GM23338 (cell line): ENCODE measurements around the gene RPS19. TPM values are rescaled to one million over a fixed set of nuclear protein-coding genes. Genes with fewer than 3 reads are reported as not detected.

ENCODE experiments used
- ATAC-seq: fragments of 200-7000 bp; cut with Tn5 transposase; 3 replicates; pipeline ENCODE4 v1.9.1; 2020
- DNase-seq: peaks from one replicate; pipeline ENCODE4 v3.0.0-alpha.2; 2015; ENCODE audit warnings: low spot score
- H2AFZ ChIP-seq: fragments of 200-600 bp; sonication (generic); 2 replicates; pipeline ENCODE4 v1.8.0; 2016; ENCODE audit warnings: antibody characterized with exemption, mild to moderate bottlenecking, moderate library complexity
- H3F3A ChIP-seq: fragments of 200-600 bp; sonication (generic); replicated peaks from 2 replicates; pipeline ENCODE4 v1.8.0; 2017; ENCODE audit warnings: antibody characterized with exemption, mixed run types, low read depth
- H3K27ac ChIP-seq: fragments of 200-600 bp; sonication (generic); 2 replicates; pipeline ENCODE4 v1.6.1; 2016; ENCODE audit warnings: low read depth
- H3K27me3 ChIP-seq: fragments of 200-600 bp; sonication (generic); 2 replicates; pipeline ENCODE4 v1.8.0; 2016; ENCODE audit warnings: mild to moderate bottlenecking, mixed run types, moderate library complexity; ENCODE audit not compliant: insufficient read depth
- H3K36me3 ChIP-seq: fragments of 200-600 bp; sonication (generic); 2 replicates; pipeline ENCODE4 v1.8.0; 2016; ENCODE audit warnings: mild to moderate bottlenecking; ENCODE audit not compliant: insufficient read depth
- H3K4me1 ChIP-seq: fragments of 200-600 bp; sonication (generic); 2 replicates; pipeline ENCODE4 v1.8.0; 2016; ENCODE audit warnings: mild to moderate bottlenecking, moderate library complexity; ENCODE audit not compliant: insufficient read depth
- H3K4me2 ChIP-seq: fragments of 200-600 bp; sonication (generic); 2 replicates; pipeline ENCODE4 v1.7.1; 2017; ENCODE audit warnings: mixed run types
- H3K4me3 ChIP-seq: fragments of 200-600 bp; sonication (generic); 2 replicates; pipeline ENCODE4 v1.6.1; 2016; ENCODE audit warnings: mixed run types
- H3K79me2 ChIP-seq: fragments of 200-600 bp; sonication (generic); replicated peaks from 2 replicates; pipeline ENCODE4 v1.8.0; 2017; ENCODE audit warnings: mild to moderate bottlenecking; ENCODE audit not compliant: insufficient read depth
- H3K9me2 ChIP-seq: fragments of 200-600 bp; sonication (generic); 2 replicates; pipeline ENCODE4 v1.8.0; 2017; ENCODE audit not compliant: insufficient read depth
- H4K20me1 ChIP-seq: fragments of 200-600 bp; sonication (generic); replicated peaks from 2 replicates; pipeline ENCODE4 v1.8.0; 2017; ENCODE audit warnings: mild to moderate bottlenecking; ENCODE audit not compliant: insufficient read depth
- H3K27ac Mint-ChIP-seq: 2 replicates; pipeline ENCODE4 v1.8.0; 2020; ENCODE audit warnings: inconsistent platforms, mild to moderate bottlenecking, moderate library complexity, mixed read lengths
- H3K27me3 Mint-ChIP-seq: 3 replicates; pipeline ENCODE4 v1.8.0; 2022; ENCODE audit warnings: low read depth, mild to moderate bottlenecking, moderate library complexity, mixed read lengths, inconsistent platforms; ENCODE audit not compliant: insufficient read depth, poor library complexity
- H3K36me3 Mint-ChIP-seq: 3 replicates; pipeline ENCODE4 v1.8.0; 2021; ENCODE audit warnings: low read depth, mild to moderate bottlenecking, inconsistent platforms, moderate library complexity, mixed read lengths
- H3K4me1 Mint-ChIP-seq: 3 replicates; pipeline ENCODE4 v1.8.0; 2020; ENCODE audit warnings: mild to moderate bottlenecking, inconsistent platforms, mixed read lengths
- H3K4me3 Mint-ChIP-seq: 3 replicates; pipeline ENCODE4 v1.8.0; 2021; ENCODE audit warnings: moderate library complexity, mild to moderate bottlenecking, inconsistent platforms, mixed read lengths
- H3K9me3 Mint-ChIP-seq: 3 replicates; pipeline ENCODE4 v1.8.0; 2020; ENCODE audit warnings: moderate library complexity, mild to moderate bottlenecking, inconsistent platforms, mixed read lengths
- CTCF ChIP-seq, 2 experiments: fragments of 200-600 bp in 1 of 2; sonication (generic) in 1 of 2; conservative IDR thresholded peaks; 2 replicates each; pipeline versions ENCODE4 v1.5.1 to v1.6.1; 2016 to 2017; ENCODE audit warnings: antibody characterized with exemption in 2 of 2, low read depth in 2 of 2, mild to moderate bottlenecking in 2 of 2, moderate library complexity in 1 of 2
- EZH2 ChIP-seq: fragments of 200-600 bp; sonication (generic); IDR thresholded peaks from one replicate; pipeline ENCODE4 v1.8.0; 2017; ENCODE audit warnings: antibody characterized with exemption, mild to moderate bottlenecking, low read depth; ENCODE audit not compliant: unreplicated experiment
- EZH2phosphoT487 ChIP-seq: fragments of 200-600 bp; sonication (generic); IDR thresholded peaks from one replicate; pipeline ENCODE4 v1.8.1; 2018; ENCODE audit warnings: antibody characterized with exemption; ENCODE audit not compliant: unreplicated experiment
- JUNB ChIP-seq: IDR thresholded peaks from one replicate; pipeline ENCODE4 v1.6.1; 2016; ENCODE audit warnings: antibody characterized with exemption; ENCODE audit not compliant: unreplicated experiment
- NANOG ChIP-seq: IDR thresholded peaks from 2 replicates; pipeline ENCODE4 v1.6.1; 2016; ENCODE audit warnings: antibody characterized with exemption, borderline replicate concordance
- POLR2AphosphoS5 ChIP-seq: IDR thresholded peaks from 2 replicates; pipeline ENCODE4 v1.6.1; 2016; ENCODE audit warnings: antibody characterized with exemption, low read depth
- ZNF462 ChIP-seq: fragments of 250-450 bp; sonication (Bioruptor Pico); IDR thresholded peaks from 2 replicates; pipeline ENCODE4 v1.5.0; 2020; ENCODE audit warnings: mild to moderate bottlenecking, moderate library complexity
- polyA plus RNA-seq: library from polyadenylated mRNA; unstranded; fragments of >200 nt; fragmentation: Nextera tagmentation; extraction: Ambion mirVana; gene quantifications from 2 replicates; pipeline ENCODE4 v1.2.1, GENCODE V29; 2016
- total RNA-seq: library from RNA; depleted of rRNA; stranded (reverse); fragments of >200 nt; shearing (Covaris generic); gene quantifications from 2 replicates; pipeline ENCODE4 v1.2.3, GENCODE V29; 2014
- TF ChIP-seq, protein P1 (sequence below): IDR thresholded peaks from one replicate; pipeline ENCODE4 v1.6.1; 2018; ENCODE audit warnings: antibody characterized with exemption; ENCODE audit not compliant: unreplicated experiment

RPS19 gene
- total and polyA plus RNA-seq, 2 experiments from 2014 or later, result 1,798 to 4,073 TPM

GRCh38 chr19:41882568-41883462 is 22.8 kb downstream of the RPS19 start, which contains the start of gene ARHGEF1:
Gene ARHGEF1 (plus strand): TSS chr19:41883184. CDS start chr19:41888083, 4,899 bp downstream.
- Histone ChIP-seq H3K36me3 (no peaks in the 10 kb centered on the region), H2AFZ (peak within 1 kb of the TSS; percentile 90), H3K27ac (no peak within 1 kb of the TSS), H3K4me1 (peaks cover 28% of the 10 kb centered on the region), H3F3A (peaks cover 31% of the 10 kb centered on the region), H3K27me3 (peaks cover 29% of the 10 kb centered on the region), H3K4me3 (peak within 1 kb of the TSS; percentile 93), H4K20me1 (no peaks in the 10 kb centered on the region), H3K79me2 (peaks cover 6% of the 10 kb centered on the region; the same call in 1 of the 2 replicates), H3K4me2 (peak within 1 kb of the TSS; percentile 95), H3K9me2 (no peaks in the 10 kb centered on the region)
- Mint-ChIP-seq H3K27me3 (peaks cover 24% of the 10 kb centered on the region), H3K27ac (peak within 1 kb of the TSS; percentile 70; the same call in 1 of the 2 replicates), H3K36me3 (no peaks in the 10 kb centered on the region; the same call in 2 of the 3 replicates), H3K9me3 (peaks cover 4% of the 10 kb centered on the region; the same call in 1 of the 3 replicates), H3K4me3 (peak within 1 kb of the TSS; percentile 89), H3K4me1 (peaks cover 32% of the 10 kb centered on the region)
- TF ChIP-seq NANOG (no peak), POLR2AphosphoS5 (no peak), JUNB (no peak), EZH2 (peak; percentile 50)
- DNase-seq, result peak; percentile 62
- peak; percentile 11 for ATAC-seq

GRCh38 chr19:41883463-41883820 is 23.4 kb downstream of the RPS19 start:
- peak overlapping the region; percentile 93 for H3K4me3 ChIP-seq
- no peaks in the 10 kb centered on the region for H4K20me1 ChIP-seq
- H3K36me3 Mint-ChIP-seq, result peaks cover 4% of the 10 kb centered on the region; the same call in 2 of the 3 replicates
- H3K4me1 ChIP-seq, result peaks cover 31% of the 10 kb centered on the region
- peaks cover 6% of the 10 kb centered on the region; the same call in 1 of the 2 replicates for H3K79me2 ChIP-seq
- H2AFZ ChIP-seq, result peak overlapping the region; percentile 81; the same call in 1 of the 2 replicates
- H3K27ac Mint-ChIP-seq, result no peak overlapping the region
- H3K9me3 Mint-ChIP-seq, result peaks cover 4% of the 10 kb centered on the region; the same call in 1 of the 3 replicates
- H3K27ac ChIP-seq, result no peak overlapping the region
- H3K4me2 ChIP-seq, result peak overlapping the region; percentile 95
- ATAC-seq, result no peak
- peaks cover 29% of the 10 kb centered on the region for H3K27me3 ChIP-seq
- H3K4me3 Mint-ChIP-seq, result peak overlapping the region; percentile 89
- H3K27me3 Mint-ChIP-seq, result peaks cover 23% of the 10 kb centered on the region
- H3K9me2 ChIP-seq, result no peaks in the 10 kb centered on the region
- no peak for DNase-seq
- no peaks in the 10 kb centered on the region for H3K36me3 ChIP-seq
- H3F3A ChIP-seq, result peaks cover 31% of the 10 kb centered on the region
- peaks cover 38% of the 10 kb centered on the region for H3K4me1 Mint-ChIP-seq
- TF ChIP-seq CTCF (conservative IDR thresholded peaks at IDR 0.05; ENCODE audit: low read depth in 2 of 2) (no peak), ZNF462 (CRISPR knock-in tag) (no peak), EZH2phosphoT487 (no peak), JUNB (no peak), EZH2 (no peak)
- TF ChIP-seq, protein P1, sequence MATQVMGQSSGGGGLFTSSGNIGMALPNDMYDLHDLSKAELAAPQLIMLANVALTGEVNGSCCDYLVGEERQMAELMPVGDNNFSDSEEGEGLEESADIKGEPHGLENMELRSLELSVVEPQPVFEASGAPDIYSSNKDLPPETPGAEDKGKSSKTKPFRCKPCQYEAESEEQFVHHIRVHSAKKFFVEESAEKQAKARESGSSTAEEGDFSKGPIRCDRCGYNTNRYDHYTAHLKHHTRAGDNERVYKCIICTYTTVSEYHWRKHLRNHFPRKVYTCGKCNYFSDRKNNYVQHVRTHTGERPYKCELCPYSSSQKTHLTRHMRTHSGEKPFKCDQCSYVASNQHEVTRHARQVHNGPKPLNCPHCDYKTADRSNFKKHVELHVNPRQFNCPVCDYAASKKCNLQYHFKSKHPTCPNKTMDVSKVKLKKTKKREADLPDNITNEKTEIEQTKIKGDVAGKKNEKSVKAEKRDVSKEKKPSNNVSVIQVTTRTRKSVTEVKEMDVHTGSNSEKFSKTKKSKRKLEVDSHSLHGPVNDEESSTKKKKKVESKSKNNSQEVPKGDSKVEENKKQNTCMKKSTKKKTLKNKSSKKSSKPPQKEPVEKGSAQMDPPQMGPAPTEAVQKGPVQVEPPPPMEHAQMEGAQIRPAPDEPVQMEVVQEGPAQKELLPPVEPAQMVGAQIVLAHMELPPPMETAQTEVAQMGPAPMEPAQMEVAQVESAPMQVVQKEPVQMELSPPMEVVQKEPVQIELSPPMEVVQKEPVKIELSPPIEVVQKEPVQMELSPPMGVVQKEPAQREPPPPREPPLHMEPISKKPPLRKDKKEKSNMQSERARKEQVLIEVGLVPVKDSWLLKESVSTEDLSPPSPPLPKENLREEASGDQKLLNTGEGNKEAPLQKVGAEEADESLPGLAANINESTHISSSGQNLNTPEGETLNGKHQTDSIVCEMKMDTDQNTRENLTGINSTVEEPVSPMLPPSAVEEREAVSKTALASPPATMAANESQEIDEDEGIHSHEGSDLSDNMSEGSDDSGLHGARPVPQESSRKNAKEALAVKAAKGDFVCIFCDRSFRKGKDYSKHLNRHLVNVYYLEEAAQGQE, result no peak
